ENCODE data around the gene KCNK6.

The KCNK6 gene

GRCh38 chr19:38319421-38320258 is at the start of gene KCNK6:
Gene KCNK6, plus strand, starts transcription at chr19:38319845. Its CDS starts 106 bp downstream, at chr19:38319951.
- DNase-seq = peak in 1 of 2 experiments; percentile 31

DNA sequence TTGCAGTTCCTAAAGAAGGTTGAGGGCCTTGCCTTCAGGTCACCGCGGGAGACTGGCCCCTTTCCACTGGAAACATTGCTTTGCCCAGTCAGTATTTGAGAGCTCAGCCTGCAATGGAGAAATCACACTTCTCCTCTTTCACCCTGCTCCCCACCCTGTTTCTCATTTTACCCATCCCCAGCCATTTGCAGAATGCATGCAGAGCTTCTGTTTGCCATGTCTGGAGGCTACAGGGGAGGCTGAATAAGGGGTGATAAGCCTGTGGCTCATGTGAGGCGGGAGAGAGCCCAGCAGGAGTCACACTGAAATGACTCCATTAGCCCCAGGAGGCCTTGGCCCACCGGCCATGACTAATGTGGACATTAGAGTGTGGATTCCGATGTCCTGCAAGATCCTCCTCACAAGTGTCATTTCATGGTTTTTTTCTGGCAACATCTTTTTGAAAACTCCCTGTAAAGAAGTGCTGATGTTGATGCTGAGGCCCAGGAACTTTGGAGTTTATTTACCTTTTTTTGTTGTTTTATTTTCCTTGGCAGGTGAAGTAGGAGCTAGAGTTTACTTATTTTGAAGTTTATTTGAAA is 49.0 kb upstream of the KCNK6 start:
- no peak for DNase-seq

- DNase-seq = no peak
Measured at GRCh38 chr19:38273499-38273898, 46.1 kb upstream of the KCNK6 start.

DNA sequence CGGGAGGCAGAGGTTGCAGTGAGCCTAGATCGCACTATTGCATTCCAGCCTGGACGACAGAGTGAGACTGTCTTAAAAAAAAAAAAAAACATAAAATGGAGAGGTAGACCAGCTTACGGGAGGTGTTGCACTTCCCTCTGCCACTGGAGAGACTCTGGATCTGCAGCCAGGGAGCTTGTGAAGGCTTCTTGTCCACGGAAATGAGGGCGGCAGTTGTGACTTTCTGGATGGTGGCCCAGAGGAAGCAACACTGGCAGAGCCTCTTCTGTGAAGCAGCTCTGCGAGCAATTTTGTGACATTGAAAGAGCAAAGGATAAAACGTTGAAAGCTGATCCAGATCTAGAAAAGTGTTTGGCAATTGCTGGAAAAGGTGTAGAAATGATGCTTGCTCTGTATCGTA is 44.9 kb upstream of the KCNK6 start:
- no peak for DNase-seq

DNA sequence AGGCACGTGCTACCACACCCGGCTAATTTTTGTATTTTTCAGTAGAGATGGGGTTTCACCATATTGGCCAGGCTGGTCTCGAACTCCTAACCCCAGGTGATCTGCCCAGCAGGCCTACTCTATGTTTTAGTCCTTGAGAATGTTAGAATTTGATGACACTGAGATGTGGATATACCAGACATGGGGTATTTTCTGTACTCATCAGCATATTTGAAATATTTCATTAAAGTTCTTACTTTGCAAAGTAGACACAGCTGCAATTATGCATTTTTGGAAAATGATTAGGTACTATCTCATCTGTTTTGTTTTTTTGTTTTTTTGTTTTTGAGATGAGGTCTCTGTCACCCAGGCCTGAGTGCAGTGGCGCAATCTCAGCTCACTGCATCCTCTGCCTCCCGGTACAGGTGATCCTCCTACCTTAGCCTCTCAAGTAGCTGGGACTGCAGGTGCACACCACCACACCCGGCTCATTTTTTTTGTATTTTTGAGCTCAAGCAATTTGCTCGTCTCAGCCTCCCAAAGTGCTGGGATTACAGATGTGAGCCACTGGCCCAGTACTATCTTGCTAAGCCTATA is 42.6 kb upstream of the KCNK6 start:
- DNase-seq = no peak

GRCh38 chr19:38277549-38277948 is 42.1 kb upstream of the KCNK6 start:
- DNase-seq = no peak

GRCh38 chr19:38277969-38278680 is 41.5 kb upstream of the KCNK6 start:
- DNase-seq = no peak

- no peak for DNase-seq
Measured at GRCh38 chr19:38278751-38279150, 40.9 kb upstream of the KCNK6 start.

GRCh38 chr19:38280030-38280921 is 39.4 kb upstream of the KCNK6 start:
- no peak for DNase-seq

- no peak for DNase-seq
Measured at GRCh38 chr19:38281811-38282566, 37.7 kb upstream of the KCNK6 start.

DNA sequence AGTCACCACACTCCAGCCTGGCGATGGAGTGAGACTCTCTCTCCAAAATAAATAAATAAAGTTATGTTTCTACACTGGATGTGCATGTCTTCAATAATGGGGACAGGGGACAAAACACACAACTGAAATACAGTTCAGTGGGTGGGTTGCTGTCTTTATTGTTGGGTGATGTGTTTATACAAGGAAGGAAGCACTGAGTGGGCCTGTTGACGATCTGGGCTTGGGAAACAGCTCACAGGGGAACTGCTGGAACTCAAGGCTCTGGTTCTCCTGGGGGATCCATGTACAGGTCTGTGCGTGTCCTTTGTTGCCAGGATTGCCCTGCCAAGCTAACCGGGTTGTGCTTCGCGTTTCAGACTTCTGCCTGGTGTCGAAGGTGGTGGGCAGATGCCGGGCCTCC is 36.4 kb upstream of the KCNK6 start:
- no peak for DNase-seq

GRCh38 chr19:38284422-38284821 is 35.2 kb upstream of the KCNK6 start:
- no peak for DNase-seq

DNA sequence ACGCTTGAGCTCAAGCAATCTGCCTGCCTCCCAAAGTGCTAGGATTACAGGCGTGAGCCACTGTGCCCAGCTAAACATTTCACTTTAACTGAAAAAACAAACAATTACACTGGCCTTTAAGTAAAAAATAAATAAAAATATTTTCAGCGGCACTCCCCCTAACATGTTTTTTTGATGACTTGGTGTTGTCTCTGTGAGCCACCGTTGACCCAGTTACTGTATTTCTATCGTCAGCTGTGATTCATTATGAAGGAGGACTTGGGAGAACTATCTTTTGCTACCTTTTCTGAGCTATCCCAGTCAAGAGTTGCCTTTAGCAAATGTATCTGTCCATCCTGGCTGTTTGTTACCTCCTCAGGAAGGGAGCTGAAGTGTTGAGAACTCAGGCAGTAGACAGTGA is 34.1 kb upstream of the KCNK6 start:
- no peak for DNase-seq

GRCh38 chr19:38287604-38288003 is 32.0 kb upstream of the KCNK6 start:
- DNase-seq = peak; percentile 58 to 79

DNA sequence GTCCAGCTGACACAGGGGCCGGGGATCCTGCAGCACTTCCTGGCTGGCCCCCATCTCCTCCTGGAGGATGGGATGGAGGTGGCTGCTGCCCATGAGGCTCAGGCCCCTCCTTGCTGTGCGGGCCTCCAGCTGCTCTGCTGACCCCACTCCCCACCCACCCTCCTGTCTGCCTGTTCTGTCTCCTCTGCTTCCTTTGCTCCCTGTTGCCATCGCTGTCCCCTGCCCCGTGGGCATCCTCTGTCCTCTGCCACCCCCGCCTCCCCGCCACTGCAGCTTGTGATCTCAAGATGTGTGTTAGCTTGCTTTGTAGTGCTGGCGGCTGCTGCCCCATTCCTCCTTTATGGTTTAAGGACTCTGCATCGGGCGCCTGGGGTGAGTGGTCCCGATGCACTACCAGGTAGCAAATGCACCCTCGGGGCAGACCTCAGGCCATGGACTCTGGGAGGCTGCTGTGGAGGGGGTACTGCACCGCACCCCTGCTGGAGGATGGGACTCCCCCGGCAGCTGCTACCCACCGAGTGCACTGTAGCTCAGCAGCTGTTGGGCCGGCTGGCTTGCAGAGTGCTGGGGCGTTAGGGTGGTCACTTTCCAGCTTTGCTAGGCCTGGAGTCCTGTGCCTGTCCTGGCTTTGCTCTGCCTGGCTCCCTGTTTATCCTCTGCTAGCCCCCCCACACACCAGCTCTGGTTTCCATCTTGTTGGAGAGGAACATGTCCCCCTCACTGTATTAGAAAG is 31.4 kb upstream of the KCNK6 start:
- no peak for DNase-seq

GRCh38 chr19:38289955-38290354 is 29.7 kb upstream of the KCNK6 start:
- DNase-seq = no peak

GRCh38 chr19:38290631-38291147 is 29.0 kb upstream of the KCNK6 start:
- no peak for DNase-seq

DNA sequence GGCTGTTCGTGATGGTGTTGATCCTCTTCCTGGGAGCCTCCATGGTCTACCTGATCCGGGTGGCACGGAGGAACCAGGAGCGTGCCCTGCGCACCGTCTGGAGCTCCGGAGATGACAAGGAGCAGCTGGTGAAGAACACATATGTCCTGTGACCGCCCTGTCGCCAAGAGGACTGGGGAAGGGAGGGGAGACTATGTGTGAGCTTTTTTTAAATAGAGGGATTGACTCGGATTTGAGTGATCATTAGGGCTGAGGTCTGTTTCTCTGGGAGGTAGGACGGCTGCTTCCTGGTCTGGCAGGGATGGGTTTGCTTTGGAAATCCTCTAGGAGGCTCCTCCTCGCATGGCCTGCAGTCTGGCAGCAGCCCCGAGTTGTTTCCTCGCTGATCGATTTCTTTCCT is 27.8 kb upstream of the KCNK6 start:
- DNase-seq = no peak

DNA sequence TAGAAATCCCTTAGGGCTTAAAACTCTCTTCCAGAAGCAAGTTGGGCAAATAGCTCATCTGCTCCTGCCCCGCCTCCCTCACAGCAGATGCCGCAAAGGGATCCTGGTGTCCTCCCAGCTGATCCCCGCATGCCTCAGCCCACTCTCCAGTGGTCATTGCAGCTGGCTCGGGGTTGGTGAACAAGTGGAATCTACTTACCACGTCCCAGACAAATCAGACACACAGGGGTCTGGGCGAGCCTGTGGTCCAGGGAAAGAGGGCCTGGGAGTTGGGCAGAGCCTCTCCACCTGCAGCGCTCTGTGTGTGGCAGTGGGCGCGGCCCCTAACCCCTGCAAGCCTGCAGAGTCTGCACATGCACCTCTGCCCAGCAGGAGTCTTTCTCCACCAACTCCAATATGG is 26.4 kb upstream of the KCNK6 start:
- DNase-seq = no peak

DNA sequence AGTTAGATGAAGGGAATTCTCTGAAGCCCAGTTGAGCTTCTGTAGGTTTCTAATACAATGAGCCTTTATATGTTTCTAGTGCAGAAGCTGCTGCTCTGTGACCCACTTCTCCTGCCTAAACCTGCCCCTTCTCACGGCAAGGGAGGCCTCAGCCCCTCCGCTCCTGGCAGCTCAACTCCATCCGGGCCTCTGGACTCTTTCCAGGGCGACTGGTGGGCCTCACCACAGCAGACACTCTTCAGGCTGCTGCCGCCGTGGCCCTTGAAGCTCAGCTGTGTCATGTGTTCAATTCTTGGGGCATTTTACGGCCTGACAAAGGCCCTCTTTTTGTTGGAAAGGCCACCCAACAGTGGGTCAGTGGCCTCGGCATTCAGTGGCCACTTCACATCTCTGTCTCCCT is 25.6 kb upstream of the KCNK6 start:
- no peak for DNase-seq
